GM21381 (cell line): ENCODE results near the gene EPB41L4B.

Experiments
- ATAC-seq: cut with Tn5 transposase; IDR thresholded peaks from one replicate; pipeline ENCODE4 v1.9.1; 2021; ENCODE audit warnings: mild to moderate bottlenecking, moderate library complexity; ENCODE audit not compliant: unreplicated experiment

Gene EPB41L4B

DNA sequence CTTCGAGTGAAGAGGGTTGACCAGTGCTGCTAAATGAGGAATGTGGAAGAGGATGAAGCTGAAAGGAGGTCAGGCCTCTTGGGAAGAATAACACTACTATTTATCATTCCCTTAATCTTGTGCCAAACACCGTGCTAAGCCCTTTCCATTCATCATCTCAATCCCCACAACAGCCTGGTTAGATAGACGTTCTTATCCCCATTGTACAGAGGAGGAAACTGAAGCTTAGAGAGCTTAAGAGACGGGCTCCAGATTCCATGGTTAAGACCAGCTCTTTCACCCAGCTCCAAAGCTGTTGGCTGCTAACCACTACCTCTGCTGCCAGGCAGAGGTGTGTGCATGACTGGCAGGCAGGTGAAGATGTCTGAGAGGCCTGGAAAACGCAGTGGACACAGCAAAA lies 868 bp upstream of the EPB41L4B start:
- no peak for ATAC-seq

DNA sequence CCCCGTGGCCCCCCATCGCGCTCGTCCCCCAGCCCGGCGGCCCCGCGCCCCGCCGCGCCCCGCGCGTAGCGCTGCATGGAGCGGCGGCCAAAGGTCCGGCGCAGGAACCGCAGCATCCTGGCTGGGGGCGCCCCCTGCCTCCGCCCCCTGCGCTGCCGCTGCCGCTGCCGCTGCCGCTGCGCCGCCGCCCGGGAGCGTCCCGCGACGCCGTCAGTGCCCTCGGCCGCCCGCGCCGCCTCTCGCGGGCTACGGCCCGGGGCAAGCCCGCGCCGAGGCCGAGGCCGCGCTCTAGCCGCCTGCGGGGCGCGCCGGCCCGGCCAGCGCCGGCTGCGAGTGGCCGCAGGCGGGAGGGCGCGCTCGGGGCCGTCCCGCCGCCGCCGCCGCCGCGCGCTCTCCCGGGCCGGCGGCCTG lies 523 bp downstream of the EPB41L4B start:
- ATAC-seq = peak; percentile 28

DNA sequence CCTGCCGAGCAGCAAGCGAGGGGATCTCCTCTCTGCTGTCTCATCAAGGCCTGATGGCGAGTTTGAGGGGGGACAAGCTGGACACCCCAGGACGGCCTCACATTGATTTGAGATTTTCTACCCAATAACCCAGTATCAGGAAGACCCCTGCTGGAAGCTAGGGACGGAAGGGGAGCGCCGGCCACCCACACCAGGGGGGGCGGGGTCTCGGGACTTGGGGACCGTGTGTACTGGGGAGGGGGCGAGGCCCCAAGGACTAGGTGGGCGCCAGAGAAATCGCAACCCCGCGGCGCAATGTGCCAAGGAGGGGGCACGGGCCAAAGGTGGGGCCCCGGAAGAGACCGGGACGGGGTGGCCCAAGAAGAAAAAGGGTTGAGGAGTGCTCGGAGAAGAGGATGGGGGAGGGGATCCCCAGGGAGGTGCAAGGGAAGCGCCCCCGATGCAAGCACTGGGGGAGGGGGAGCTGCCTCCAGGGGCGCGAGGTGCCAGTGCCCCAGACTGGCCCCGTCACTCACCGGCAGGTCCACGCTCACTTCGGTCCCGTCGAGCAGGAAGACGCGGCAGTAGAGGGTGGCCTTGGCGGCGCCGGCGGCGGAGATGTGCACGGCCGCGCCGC lies 1.1 kb downstream of the EPB41L4B start:
- no peak for ATAC-seq

DNA sequence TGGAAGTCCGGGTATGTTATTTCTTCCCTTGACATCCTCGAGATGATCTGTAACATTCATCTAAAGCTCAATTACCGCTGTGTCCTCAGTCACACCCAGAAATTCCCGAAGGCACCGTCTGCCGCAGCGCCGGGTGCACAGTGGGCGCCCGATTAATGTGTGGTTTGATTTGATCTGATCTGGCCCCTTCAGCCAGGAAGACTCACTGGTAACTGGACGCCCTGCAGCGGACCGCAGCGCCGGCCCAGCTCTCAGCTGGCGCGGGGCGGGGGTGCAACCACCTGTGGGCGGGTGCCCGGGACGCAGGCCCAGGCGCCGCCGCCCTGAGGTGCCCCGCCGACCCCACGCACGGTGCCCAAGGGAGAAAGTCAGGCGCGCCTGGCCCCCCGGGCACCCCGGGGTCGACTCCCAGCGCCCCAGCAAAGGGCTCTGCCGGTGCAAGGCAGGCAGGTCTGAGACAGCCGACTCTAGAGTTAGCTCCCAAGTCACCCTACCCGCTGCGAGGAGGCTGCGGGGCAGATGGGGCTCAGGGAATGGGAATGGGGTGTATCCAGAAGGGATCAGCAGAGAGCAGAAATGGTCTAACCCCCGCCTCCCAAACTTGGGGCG lies 1.7 kb downstream of the EPB41L4B start:
- ATAC-seq = no peak

DNA sequence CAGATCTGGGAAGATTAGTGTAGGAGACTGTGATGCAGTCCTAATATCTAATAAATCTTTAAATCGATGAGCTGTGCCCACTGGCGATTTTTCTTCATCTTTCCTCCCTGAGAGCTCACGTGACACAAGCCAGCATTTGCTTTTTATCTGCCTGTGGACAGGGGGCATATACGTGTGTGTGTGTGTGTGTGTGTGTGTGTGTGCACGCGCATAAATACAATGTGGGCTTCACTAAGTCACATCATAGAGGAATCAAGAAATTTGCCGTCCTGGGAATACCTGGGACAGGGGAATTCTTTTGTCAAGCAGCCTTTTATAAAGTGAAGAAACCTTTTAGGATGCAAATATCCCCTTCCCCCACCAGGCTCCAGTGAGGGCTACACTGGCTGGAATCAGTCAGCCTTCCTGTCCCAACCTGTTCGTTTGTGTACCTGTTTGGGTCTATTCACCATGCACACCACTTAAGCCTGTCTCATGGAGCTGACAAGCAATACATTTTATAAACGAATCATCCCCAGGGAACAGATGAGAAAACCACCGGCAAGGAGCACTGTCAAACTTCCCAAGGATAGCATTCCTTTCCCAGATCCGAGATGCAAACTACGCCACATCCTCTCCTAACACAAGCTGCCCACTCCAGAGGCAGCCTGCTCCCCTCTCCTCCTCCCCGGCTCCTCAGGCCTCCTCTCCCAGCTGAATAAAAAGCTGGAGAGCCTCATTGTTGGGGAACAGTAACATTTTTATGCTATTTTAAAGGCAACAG lies 2.7 kb downstream of the EPB41L4B start:
- no peak for ATAC-seq

DNA sequence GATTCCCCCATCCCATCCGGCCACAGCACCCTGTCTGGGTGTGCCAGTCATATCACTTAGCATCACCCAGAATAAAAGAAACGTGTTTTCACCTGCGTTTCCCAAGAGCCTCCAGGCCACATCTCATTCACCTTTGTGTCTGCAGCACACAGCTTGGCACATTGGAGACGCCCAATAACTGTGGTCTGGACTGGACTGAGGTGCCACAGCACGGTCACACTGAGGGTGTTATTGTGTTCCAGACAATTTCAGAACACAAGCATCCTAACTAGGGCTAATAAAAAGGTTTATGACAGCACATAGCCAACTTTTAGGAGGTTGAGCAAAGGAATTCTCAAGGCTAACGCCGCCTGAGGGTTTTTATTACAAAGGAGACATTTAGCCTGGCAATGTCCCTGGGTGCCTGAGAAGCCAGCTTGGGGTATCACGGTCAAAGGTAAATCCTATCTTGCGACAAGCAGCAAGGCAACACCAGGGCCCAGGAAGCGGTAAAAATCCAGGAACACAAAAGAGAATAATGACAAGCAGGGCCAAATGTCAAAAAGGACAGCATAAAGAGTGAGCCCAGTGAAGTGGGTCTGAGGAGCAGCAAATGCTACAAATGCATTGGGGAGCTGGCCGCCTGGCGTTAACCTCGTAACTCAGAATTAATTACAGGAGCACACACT lies 3.4 kb downstream of the EPB41L4B start:
- ATAC-seq = no peak

DNA sequence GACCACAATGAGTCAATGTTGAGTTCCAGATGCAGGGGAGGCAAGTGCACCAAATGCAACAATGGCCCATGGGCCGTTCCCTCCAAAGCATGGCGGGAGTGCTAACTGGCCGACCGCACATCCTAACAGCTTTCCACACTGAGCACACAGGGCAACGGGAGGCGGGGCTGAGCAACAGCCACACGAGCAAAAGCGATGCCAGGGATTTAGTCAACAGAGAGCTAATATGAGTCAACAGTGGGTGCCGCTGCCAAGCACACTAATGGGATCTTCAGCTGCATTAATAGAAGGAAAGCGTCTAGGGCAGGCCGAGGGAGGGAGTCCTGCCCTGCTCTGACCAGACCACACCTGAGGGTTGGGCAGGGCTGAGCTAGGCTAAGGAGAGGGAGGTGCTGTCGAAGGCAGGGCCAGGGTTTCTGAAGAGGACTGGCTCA lies 4.6 kb downstream of the EPB41L4B start:
- ATAC-seq = no peak

DNA sequence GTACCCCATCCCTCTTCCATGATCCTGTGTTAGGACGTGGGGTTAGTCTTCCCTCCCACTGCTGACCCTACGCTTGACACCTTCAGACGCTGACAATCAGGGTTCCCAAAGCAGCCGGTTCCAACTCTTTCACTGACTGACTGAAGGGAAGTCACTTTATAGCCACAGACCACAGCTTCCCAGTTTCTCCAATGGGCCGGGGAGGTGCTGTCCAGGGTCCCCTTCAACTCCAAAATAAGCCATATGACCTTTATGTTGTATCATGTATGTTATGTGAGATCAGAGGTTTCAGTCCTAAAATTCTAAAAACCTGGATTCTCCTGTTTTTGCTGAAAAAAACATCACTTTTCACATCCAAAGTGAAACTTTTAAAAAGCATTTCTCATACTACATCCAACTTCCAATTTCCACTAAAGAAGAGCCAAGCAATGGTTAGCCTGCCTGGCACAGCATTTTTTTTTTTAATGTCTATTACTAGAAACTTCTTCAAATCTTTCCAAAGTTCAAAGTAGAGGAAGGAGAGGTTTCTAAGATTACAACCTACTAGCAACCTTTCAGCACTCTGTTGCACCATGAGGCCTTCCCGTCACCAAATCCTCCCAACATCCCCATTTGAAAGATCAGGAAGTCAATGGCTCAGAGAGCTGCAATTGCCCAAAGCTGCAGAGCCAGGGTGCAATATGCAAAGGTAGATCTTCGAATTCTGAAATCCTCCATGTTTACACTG lies 5.2 kb downstream of the EPB41L4B start:
- no peak for ATAC-seq

DNA sequence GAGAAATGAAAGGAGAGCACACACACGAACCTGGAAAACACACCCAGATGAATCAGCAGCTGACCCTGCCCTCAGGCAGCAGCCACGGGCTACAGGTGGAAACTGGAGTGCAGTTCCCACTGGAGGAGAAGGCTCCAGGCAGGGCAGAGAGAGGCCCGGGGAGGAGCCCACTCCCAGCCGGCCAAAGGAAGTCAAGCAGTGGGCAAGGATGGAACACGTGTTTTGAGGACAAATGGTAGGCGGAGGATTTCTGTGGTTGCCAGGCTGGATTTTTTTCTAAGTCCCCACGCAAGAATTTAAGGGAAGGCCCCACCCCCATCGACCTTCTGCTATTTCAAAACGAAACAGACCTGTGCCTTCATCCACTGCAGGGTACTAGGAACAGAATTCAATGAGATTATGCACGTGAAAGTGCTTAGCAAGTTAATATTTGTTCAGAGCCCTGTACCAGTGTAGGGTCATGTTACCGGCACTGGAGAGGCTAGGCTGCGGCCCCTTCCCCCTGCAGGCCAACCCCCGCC lies 6.8 kb downstream of the EPB41L4B start:
- no peak for ATAC-seq

DNA sequence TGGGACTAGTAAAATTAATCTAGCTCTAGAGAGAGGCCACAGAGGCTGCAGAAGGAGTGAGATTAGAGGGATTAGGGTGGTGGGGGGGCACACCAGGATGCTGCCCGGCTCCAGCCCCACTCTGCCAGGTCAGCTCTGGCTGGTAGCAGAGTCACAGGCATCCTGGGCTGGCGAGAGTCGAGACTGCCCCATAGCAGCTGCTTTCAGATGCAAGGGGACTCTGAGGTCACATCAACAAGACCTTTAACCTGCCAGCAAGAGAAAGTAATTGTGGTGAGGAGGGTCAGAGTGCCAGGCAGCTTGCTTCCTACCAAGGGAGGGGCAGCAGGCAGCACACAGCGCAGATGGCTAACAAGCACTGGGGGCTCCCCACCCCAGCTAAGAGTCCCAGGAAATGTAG lies 7.5 kb downstream of the EPB41L4B start:
- no peak for ATAC-seq

DNA sequence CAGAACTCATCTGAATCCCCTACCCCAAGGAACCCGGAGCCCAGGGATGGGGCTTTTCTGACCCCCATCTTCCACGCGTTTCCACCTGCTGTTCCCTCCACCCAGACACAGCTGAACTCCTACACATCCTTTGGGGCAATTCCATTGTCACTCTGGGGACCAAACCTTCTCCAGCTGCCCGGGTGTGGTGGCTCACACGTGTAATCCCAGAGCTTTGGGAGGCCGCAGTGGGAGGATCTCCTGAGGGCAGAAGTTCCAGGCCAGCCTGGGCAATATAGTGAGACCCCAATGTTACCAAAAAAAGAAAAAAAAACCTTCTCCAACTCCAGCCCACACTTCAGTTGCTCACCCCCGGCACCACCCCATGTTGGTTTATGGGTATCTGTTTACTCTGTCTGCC lies 8.1 kb downstream of the EPB41L4B start:
- ATAC-seq = no peak

DNA sequence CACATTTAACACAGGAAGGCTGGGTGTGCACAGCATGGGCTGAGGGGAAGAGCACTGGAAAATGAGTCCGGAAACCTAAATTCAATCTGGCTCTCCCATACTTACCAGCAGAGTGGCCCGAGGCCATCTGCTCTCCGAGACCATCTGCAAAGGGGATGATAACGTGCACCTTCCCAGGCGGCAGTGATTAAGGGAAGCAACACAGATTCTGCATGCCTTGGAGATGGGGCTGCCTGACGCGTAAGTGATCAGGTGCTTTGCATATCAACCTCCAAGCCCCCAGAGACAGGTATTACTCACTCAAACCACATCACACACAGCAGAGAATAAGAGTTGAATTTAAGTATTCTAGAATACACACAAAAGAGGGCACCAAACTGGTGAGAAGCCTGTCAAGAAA lies 9.1 kb downstream of the EPB41L4B start:
- ATAC-seq = no peak

DNA sequence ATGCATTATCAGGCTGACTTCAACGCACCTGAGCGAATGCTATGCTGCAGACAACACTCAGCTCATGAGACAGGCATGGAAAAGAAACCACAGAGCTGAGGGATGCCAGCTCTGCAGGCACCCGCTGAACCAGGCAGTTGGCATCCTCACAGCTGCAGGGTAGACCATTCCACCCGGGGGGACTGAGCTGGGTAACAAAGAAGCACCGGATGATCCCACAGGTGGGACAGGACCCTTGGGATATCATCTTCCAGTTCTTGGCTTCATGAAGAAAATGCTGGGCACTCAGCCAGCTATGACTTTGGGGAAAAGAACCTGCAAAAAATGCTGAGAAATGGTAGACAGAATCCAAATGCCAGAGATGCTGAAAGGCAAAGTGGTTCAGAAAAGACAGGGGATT lies 9.6 kb downstream of the EPB41L4B start:
- no peak for ATAC-seq

DNA sequence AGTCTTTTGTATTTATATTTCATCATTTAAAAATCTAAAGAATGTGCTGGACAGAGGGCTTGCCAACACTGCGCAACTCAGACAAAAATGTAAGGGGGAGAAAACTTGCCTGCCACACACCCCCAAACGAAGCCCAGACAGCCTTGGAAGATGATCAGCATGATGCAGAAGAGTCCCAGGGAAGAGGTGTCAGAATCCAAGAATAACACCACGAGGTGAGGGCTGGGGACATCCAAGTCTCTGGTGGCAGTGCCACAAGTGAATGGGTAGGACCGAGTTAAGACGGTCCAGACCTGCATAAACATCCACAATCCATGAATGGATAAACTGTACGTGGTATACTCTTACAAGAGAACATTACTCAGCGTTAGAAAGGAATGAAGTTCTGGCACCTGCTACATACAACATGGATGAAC lies 10.4 kb downstream of the EPB41L4B start:
- no peak for ATAC-seq

DNA sequence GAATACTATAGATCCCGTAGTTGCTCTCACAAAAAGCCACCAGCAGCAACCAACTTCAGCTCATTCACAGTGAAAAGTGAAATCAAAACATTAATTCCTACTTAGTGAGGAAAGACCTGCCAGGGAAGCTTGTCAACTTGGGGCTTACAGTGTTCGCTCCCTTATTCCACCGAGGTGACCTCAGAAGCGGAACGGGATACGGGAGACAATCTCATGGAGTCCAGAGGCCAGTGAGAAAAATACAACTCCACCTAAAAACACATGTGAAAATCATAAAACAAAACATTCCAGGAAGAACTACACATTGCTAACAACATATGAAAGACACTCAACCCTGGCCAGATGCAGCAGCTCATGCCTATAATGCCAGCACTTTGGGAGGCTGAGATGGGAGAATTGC lies 11.6 kb downstream of the EPB41L4B start:
- ATAC-seq = no peak

DNA sequence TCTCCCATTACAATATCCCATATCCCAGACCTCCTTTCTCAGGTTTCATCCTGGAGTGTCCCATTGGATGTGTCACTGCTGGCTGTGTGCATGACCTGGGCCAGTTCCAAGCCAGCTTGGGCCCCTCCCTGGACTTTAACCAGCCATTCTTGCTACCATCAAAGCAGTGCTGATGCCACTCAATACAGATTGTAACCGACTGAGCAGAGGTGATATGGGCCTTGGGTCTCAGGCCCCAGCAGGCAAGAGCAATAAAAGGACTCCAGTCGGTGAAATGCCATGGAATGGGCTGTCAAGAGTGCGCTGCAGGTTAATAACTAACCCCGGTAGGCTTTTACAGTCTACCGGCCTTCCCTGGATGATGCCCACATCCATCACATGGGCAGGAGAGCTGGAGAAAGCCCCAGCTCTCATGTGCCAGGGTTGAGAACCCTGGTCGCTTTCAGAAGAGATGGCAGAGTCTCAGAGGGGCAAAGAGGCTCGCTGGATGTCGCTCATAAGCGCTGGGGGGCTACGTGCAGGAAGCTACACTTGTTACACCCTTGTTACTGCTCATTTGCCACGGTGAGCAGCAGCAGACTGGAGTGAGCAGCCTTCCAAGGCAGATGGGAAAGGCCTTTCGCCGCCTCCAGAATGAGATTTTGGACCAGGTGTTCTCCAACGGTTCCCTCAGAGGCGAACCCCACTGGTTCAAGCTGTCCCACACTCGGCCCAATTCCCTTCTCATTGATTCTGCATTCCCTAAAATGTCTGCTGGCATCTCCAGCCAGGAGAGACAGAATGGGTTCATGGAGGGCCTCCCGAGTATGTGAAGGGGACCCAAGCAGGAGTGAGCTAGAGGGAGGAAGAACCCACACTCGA lies 13.2 kb downstream of the EPB41L4B start:
- no peak for ATAC-seq

DNA sequence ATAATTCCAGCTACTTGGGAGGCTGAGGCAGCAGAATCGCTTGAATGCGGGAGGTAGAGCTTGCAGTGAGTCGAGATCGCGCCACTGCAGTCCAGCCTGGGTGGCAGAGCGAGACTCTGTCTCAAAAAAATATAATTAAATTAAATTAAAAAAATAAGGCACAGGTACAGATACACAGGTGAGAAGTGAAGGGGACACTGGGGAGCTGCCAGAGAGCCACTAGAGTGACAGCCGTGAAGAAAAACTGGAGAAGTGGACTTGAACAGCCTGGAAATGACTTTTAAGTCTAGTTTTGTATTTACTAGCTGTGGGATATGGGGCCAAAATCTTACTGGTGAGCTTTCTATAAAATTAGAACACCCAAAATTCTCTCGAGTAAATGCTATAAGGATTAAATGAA lies 15.1 kb downstream of the EPB41L4B start:
- no peak for ATAC-seq

DNA sequence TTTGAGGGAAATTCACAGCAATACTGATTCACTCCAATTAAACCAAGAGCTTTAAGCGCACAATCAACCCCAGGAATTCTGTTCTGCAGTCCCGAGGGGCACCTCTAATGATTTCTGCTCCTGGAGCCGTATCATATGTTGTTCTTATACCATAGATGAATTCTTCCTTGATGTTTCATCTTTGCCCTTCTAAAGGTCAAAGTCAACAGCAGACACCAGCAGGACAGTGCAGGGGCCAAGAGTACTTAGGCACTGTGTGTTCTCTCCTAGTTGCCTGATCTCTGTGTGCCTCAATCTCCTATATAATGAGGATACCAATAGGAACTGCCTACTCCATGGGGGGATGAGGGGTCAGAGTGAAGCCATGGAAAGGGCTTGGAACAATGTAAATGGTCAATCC lies 16.5 kb downstream of the EPB41L4B start:
- ATAC-seq = no peak

DNA sequence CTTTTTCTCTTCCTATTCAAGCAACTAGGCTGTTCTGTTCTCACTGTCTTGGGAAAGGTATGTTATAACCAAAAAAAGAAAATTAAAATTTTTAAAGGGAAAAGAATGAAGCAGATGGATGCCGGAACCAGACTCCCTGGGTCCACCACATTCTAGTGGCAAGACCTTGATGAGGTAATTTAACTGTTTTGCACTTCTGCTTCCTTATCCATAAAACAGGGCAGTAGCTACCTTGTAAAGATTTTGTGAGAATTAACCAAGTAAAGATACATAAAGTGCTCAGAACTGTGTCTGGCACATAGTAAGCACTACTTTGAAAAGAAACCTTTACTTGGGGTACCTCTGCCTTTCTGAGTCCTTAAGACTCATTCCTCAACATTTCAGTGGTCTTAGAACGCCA lies 17.0 kb downstream of the EPB41L4B start:
- no peak for ATAC-seq

DNA sequence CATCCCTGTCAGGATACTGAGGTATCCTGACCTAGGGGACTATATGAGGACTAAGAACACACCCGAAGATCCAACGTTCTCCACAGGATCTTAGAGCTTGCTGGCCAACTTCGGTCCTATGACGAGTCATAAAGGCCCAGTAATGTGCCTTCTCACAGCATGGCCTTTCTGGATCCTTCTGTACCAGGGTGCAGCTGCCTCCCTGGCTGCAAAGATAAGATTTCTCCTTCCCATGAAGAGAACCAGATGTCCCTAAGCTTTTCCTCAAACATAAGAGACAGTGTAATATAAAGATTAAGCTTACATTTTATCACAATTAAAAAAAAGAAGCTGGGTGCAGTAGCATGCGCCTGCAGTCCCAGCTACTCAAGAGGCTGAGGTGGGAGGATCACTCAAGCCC lies 18.3 kb downstream of the EPB41L4B start:
- ATAC-seq = no peak
